Activated CD8-positive, alpha-beta T cell treated with anti-CD3 and anti-CD28 coated beads for 36 hours (primary cell): ENCODE measurements around the gene ADARB2. TPM values are rescaled to one million over a fixed set of nuclear protein-coding genes. Genes with fewer than 3 reads are reported as not detected.
"Not testable (repeated sequence)": the region's sequence is repeated elsewhere in the genome, so short reads cannot be mapped to it uniquely, and the experiment has no call there.

Source experiments
- ATAC-seq: fragments of 200-7000 bp; cut with Tn5 transposase; one replicate; pipeline ENCODE4 v1.10.0; 2021; ENCODE audit warnings: mild to moderate bottlenecking, moderate library complexity
- CTCF ChIA-PET: fragments of 350-600 bp; sonication (Branson Sonifier 250); formaldehyde crosslinking; loops from one replicate; lab custom pipeline; 2021; ENCODE audit warnings: antibody characterized with exemption; lab: Charles Lee
- POLR2A ChIA-PET: fragments of 350-600 bp; sonication (Branson Sonifier 250); formaldehyde crosslinking; loops from one replicate; lab custom pipeline; 2021; ENCODE audit warnings: antibody characterized with exemption; lab: Charles Lee
- DNase-seq: peaks from one replicate; pipeline ENCODE4 v3.0.0-alpha.2; 2020
- H3K27ac Mint-ChIP-seq: one replicate; pipeline ENCODE4 v1.8.0; 2021; ENCODE audit warnings: mild to moderate bottlenecking, mixed read lengths
- H3K27me3 Mint-ChIP-seq: one replicate; pipeline ENCODE4 v1.8.0; 2021; ENCODE audit warnings: mixed read lengths
- H3K36me3 Mint-ChIP-seq: one replicate; pipeline ENCODE4 v1.8.0; 2021; ENCODE audit warnings: low read depth, mixed read lengths
- H3K4me1 Mint-ChIP-seq: one replicate; pipeline ENCODE4 v1.8.0; 2021; ENCODE audit warnings: low read depth, mixed read lengths
- H3K4me3 Mint-ChIP-seq: one replicate; pipeline ENCODE4 v1.8.0; 2021; ENCODE audit warnings: mild to moderate bottlenecking, moderate library complexity, mixed read lengths
- H3K9me3 Mint-ChIP-seq: one replicate; pipeline ENCODE4 v1.8.0; 2021; ENCODE audit warnings: mixed read lengths
- intact Hi-C: fragments of 100-400 bp; cut with micrococcal nuclease; formaldehyde crosslinking; loops from one replicate; pipeline ENCODE4 v1.10.0; 2022
- total RNA-seq, 2 experiments: library from RNA; stranded (reverse); gene quantifications; one replicate each; pipeline ENCODE4 v1.2.3, GENCODE V29; 2021
- TF ChIP-seq, protein P1 (sequence below): fragments of 200-600 bp; IDR thresholded peaks from one replicate; pipeline ENCODE4 v1.8.0; 2022; ENCODE audit warnings: antibody characterized with exemption, mild to moderate bottlenecking

Gene ADARB2
- total RNA-seq, 2 experiments from 2014 or later = 1.3 to 1.6 TPM

DNA sequence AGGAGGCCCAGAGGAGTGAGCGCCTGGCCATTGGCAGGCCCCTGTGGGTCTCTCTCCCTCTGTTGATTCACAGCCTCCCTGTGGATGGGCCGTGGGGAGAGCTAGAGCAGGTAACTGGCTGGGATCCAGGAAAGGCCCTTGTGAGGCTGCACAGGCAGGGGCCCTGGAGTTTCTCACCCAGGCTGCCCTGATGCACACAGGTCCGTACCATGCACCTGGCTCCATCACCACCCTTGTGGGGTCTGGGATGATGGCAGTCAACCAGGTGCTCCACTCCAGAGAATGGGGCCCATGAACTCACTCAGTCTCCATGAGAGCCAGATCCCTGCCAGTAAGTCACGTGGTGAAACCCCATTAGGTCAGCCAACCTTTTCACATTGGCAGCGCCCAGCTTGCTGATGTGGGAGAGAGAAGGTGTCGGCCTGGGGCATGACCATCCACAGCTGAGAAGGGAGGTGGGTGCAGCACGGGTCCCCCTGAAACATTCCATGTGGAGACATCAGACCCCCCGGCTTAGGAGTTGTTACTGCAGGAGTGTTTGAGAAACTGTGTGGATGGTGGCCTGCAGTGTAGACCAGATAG is 320.8 kb downstream of the ADARB2 start:
- ATAC-seq (no peak), DNase-seq (no peak)
- Mint-ChIP-seq H3K9me3 (no peaks in the 10 kb centered on the region), H3K27ac (no peak overlapping the region), H3K4me1 (no peaks in the 10 kb centered on the region), H3K27me3 (peaks cover 34% of the 10 kb centered on the region), H3K4me3 (no peak overlapping the region), H3K36me3 (no peaks in the 10 kb centered on the region)
- TF ChIP-seq, protein P1, sequence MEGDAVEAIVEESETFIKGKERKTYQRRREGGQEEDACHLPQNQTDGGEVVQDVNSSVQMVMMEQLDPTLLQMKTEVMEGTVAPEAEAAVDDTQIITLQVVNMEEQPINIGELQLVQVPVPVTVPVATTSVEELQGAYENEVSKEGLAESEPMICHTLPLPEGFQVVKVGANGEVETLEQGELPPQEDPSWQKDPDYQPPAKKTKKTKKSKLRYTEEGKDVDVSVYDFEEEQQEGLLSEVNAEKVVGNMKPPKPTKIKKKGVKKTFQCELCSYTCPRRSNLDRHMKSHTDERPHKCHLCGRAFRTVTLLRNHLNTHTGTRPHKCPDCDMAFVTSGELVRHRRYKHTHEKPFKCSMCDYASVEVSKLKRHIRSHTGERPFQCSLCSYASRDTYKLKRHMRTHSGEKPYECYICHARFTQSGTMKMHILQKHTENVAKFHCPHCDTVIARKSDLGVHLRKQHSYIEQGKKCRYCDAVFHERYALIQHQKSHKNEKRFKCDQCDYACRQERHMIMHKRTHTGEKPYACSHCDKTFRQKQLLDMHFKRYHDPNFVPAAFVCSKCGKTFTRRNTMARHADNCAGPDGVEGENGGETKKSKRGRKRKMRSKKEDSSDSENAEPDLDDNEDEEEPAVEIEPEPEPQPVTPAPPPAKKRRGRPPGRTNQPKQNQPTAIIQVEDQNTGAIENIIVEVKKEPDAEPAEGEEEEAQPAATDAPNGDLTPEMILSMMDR = no peak
- intact Hi-C loops = no loop called here
- POLR2A ChIA-PET = no interaction called here
- CTCF ChIA-PET = no interaction called here

GRCh38 chr10:1414893-1415292 is 322.4 kb downstream of the ADARB2 start:
- peaks cover 32% of the 10 kb centered on the region for H3K27me3 Mint-ChIP-seq
- TF ChIP-seq, protein P1 = no peak

GRCh38 chr10:1414346-1414745 is 323.0 kb downstream of the ADARB2 start:
- ATAC-seq, intact Hi-C loops, H3K4me1 Mint-ChIP-seq, H3K36me3 Mint-ChIP-seq, CTCF ChIA-PET, H3K9me3 Mint-ChIP-seq, H3K4me3 Mint-ChIP-seq, DNase-seq, H3K27ac Mint-ChIP-seq, POLR2A ChIA-PET: not testable (repeated sequence)
- peaks cover 32% of the 10 kb centered on the region for H3K27me3 Mint-ChIP-seq

More at GRCh38 chr10:1414893-1415292, 322.4 kb downstream of the ADARB2 start:
- Mint-ChIP-seq H3K4me1 (no peaks in the 10 kb centered on the region), H3K9me3 (no peaks in the 10 kb centered on the region), H3K27ac (no peak overlapping the region), H3K36me3 (no peaks in the 10 kb centered on the region), H3K4me3 (no peak overlapping the region)
- no peak for DNase-seq
- ChIA-PET CTCF (no interaction called here), POLR2A (no interaction called here)
- ATAC-seq = no peak
- intact Hi-C loops = no loop called here

DNA sequence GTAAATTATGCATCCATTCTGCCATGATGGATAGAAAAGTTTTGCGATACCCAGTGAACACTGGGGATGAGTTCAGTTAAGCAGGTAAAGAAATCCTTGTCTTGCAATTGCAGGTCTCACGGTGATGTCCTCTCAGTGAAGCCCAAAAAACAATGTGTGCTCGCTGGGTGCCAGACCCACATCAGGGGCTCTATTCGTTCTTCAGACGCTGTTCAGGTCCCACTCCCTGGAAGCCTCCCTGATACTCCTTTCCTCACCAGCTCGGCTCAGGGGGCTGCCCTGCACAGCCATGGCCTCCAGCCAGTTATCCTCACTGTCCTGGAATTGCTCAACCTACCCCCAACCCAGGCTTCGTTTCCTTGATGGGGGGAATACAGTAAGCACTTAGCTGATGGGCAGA is 323.5 kb downstream of the ADARB2 start:
- H3K36me3 Mint-ChIP-seq = no peaks in the 10 kb centered on the region
- POLR2A ChIA-PET = no interaction called here
- TF ChIP-seq, protein P1 = no peak

DNA sequence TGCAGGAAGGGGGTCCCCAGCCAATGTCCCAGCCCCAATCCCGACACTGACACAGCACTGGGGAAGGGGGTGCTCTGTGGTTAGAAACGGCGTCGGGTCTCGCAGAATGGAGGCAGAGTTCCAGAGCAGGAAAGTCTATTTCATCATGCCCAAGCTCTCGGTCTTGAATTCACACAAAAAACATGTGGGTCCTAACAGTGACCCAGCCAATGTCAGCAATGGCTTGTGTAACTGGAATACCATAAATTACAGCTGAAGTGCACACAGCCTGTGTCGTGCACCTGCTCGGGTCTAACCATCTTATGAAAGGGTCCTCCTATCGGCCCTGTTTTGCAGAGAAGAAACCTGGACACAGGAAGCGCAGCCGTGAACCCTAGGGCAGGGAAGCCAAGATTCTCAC is 324.1 kb downstream of the ADARB2 start:
- TF ChIP-seq, protein P1 = no peak
- intact Hi-C loops = no loop called here

More for the DNA sequence above, 323.5 kb downstream of the ADARB2 start:
- H3K4me1 Mint-ChIP-seq = no peaks in the 10 kb centered on the region
- no peak for ATAC-seq
- DNase-seq = no peak
- H3K27me3 Mint-ChIP-seq = peaks cover 31% of the 10 kb centered on the region
- CTCF ChIA-PET = no interaction called here
- intact Hi-C loops = no loop called here
- H3K27ac Mint-ChIP-seq = no peak overlapping the region
- no peaks in the 10 kb centered on the region for H3K9me3 Mint-ChIP-seq
- H3K4me3 Mint-ChIP-seq = no peak overlapping the region

More for the DNA sequence above, 324.1 kb downstream of the ADARB2 start:
- Mint-ChIP-seq H3K4me3 (no peak overlapping the region), H3K4me1 (no peaks in the 10 kb centered on the region), H3K27me3 (peaks cover 29% of the 10 kb centered on the region), H3K27ac (no peak overlapping the region), H3K36me3 (no peaks in the 10 kb centered on the region), H3K9me3 (no peaks in the 10 kb centered on the region)
- ChIA-PET POLR2A (no interaction called here), CTCF (no interaction called here)
- DNase-seq (no peak), ATAC-seq (no peak)
